SK-MEL-5 (cell line): ENCODE results near the gene TBC1D1. TPM values are rescaled to one million over a fixed set of nuclear protein-coding genes. Genes with fewer than 3 reads are reported as not detected.

Experiments used
- DNase-seq: peaks from one replicate; pipeline ENCODE4 v3.0.0-alpha.2; 2016; ENCODE audit warnings: low read depth, low spot score
- in situ Hi-C: cut with HindIII; loops from 2 replicates; pipeline ENCODE4 v1.10.0; 2016; ENCODE audit warnings: low sequenced_read_pairs, high pct_unique_total_duplicates, low pct_unique_long_range_greater_than_20kb
- total RNA-seq: library from RNA; depleted of rRNA; stranded (reverse); fragments of >200 nt; shearing (Covaris generic); gene quantifications from 2 replicates; pipeline ENCODE4 v1.2.3, GENCODE V29; 2014

The TBC1D1 gene
- total RNA-seq, 1 experiment from 2014 or later = 54.9 TPM

GRCh38 chr4:38131371-38132091 is 240.6 kb downstream of the TBC1D1 start:
- in situ Hi-C loops = no loop called here
- no peak for DNase-seq

- in situ Hi-C loops = no loop called here
Observed at GRCh38 chr4:38132107-38132673, 241.3 kb downstream of the TBC1D1 start.

GRCh38 chr4:38132843-38133662 is 242.2 kb downstream of the TBC1D1 start:
- no peak for DNase-seq
- in situ Hi-C loops = no loop called here

More at GRCh38 chr4:38132107-38132673, 241.3 kb downstream of the TBC1D1 start:
- DNase-seq = no peak

- no peak for DNase-seq
- in situ Hi-C loops = no loop called here
Observed at GRCh38 chr4:38133711-38134480, 243.0 kb downstream of the TBC1D1 start.

- in situ Hi-C loops = no loop called here
Observed at GRCh38 chr4:38135201-38135600, 244.3 kb downstream of the TBC1D1 start.

GRCh38 chr4:38136604-38137003 is 245.7 kb downstream of the TBC1D1 start:
- in situ Hi-C loops = no loop called here
- no peak for DNase-seq

More at GRCh38 chr4:38135201-38135600, 244.3 kb downstream of the TBC1D1 start:
- no peak for DNase-seq

GRCh38 chr4:38137080-38137479 is 246.2 kb downstream of the TBC1D1 start:
- in situ Hi-C loops = no loop called here
- no peak for DNase-seq

GRCh38 chr4:38138363-38138762 is 247.5 kb downstream of the TBC1D1 start:
- in situ Hi-C loops = no loop called here
- no peak for DNase-seq

- DNase-seq = no peak
- in situ Hi-C loops = no loop called here
Observed at GRCh38 chr4:38139187-38139586, 248.3 kb downstream of the TBC1D1 start.

- in situ Hi-C loops = no loop called here
- DNase-seq = no peak
Observed at GRCh38 chr4:38140643-38141203, 249.8 kb downstream of the TBC1D1 start.

- DNase-seq = no peak
- in situ Hi-C loops = no loop called here
Observed at GRCh38 chr4:38141808-38142500, 251.1 kb downstream of the TBC1D1 start.

- no peak for DNase-seq
- in situ Hi-C loops = no loop called here
Observed at GRCh38 chr4:38144031-38144430, 253.1 kb downstream of the TBC1D1 start.

- peak; percentile 11 for DNase-seq
- in situ Hi-C loops = no loop called here
Observed at GRCh38 chr4:38145033-38145678, 254.3 kb downstream of the TBC1D1 start.

- in situ Hi-C loops = no loop called here
- DNase-seq = no peak
Observed at GRCh38 chr4:38145741-38146140, 254.9 kb downstream of the TBC1D1 start.

GRCh38 chr4:38146383-38146782 is 255.5 kb downstream of the TBC1D1 start:
- in situ Hi-C loops = no loop called here
- no peak for DNase-seq

- in situ Hi-C loops = no loop called here
- DNase-seq = no peak
Observed at GRCh38 chr4:38149472-38149996, 258.6 kb downstream of the TBC1D1 start.
